HepG2 (cell line): Measurements from ENCODE around the gene COL2A1. TPM values are rescaled to one million over a fixed set of nuclear protein-coding genes. Genes with fewer than 3 reads are reported as not detected.

Experiments
- ATAC-seq: fragments of 200-7000 bp; cut with Tn5 transposase; 3 replicates; pipeline ENCODE4 v1.9.1; 2020; ENCODE audit warnings: mild to moderate bottlenecking, moderate library complexity
- BruUV-seq: library from RNA; stranded (reverse); fragments of 400-500 nt; replicated peaks from 2 replicates; lab custom pipeline; 2021; lab: Mats Ljungman, UMichigan
- CTCF ChIA-PET: fragments of 300-600 bp; formaldehyde crosslinking; extraction: SDS; loops from one replicate; lab custom pipeline; 2021; ENCODE audit warnings: low total read pairs, inconsistent platforms, low intra/inter-chr PET ratio; lab: Yijun Ruan, JAX
- POLR2A ChIA-PET: fragments of 350-600 bp; sonication (Branson Sonifier 250); formaldehyde crosslinking; loops from one replicate; lab custom pipeline; 2020; ENCODE audit warnings: antibody characterized with exemption, inconsistent platforms; lab: Yijun Ruan, JAX
- DNase-seq: peaks from one replicate; pipeline ENCODE4 v3.0.0-alpha.2; 2015; ENCODE audit warnings: low spot score
- FAIRE-seq: peaks from 3 replicates; lab custom pipeline; 2011; peaks lifted over from hg19 to GRCh38; lab: Jason Lieb, UNC
- H2AFZ ChIP-seq: one replicate; pipeline ENCODE4 v1.6.1; 2011; ENCODE audit warnings: low read length, inconsistent platforms
- H3K27ac ChIP-seq: fragments of 300-600 bp; 3 replicates; pipeline ENCODE4 v1.8.0; 2011; ENCODE audit warnings: mixed run types, mild to moderate bottlenecking, mixed read lengths, low read length, inconsistent platforms; ENCODE audit not compliant: insufficient read depth; ENCODE audit errors: extremely low read length
- H3K27me3 ChIP-seq, 2 experiments: fragments of 200-600 bp in 1 of 2; 2 replicates in 1 of 2; 3 replicates in 1 of 2; pipeline versions ENCODE4 v1.6.0 to v1.8.0; 2011; ENCODE audit warnings: low read length in 2 of 2, mild to moderate bottlenecking in 2 of 2, moderate library complexity in 2 of 2, inconsistent platforms in 1 of 2; ENCODE audit not compliant: insufficient read depth in 2 of 2, control insufficient read depth in 1 of 2
- H3K36me3 ChIP-seq, 2 experiments: fragments of 200-600 bp in 1 of 2; replicated peaks in 1 of 2; 2 replicates in 1 of 2; 3 replicates in 1 of 2; pipeline versions ENCODE4 v1.5.1 to v1.8.0; 2011; ENCODE audit warnings: low read length in 2 of 2, inconsistent platforms in 1 of 2; ENCODE audit not compliant: insufficient read depth in 2 of 2, control insufficient read depth in 1 of 2
- H3K4me1 ChIP-seq: 2 replicates; pipeline ENCODE4 v1.5.1; 2012; ENCODE audit warnings: low read length, inconsistent platforms; ENCODE audit not compliant: insufficient read depth
- H3K4me2 ChIP-seq: 2 replicates; pipeline ENCODE4 v1.6.0; 2011; ENCODE audit warnings: low read depth, low read length, inconsistent platforms
- H3K4me3 ChIP-seq, 3 experiments: fragments of 200-600 bp in 1 of 3; sonication (generic), shearing (Covaris generic) in 1 of 3; replicated peaks in 1 of 3; 2 replicates each; pipeline ENCODE4 v1.5.1; 2011 to 2016; ENCODE audit warnings: low read length in 3 of 3, inconsistent platforms in 2 of 3, low read depth in 2 of 3, mild to moderate bottlenecking in 2 of 3, control low read depth in 1 of 3, mixed read lengths in 1 of 3; ENCODE audit not compliant: insufficient read depth in 1 of 3
- H3K79me2 ChIP-seq: one replicate; pipeline ENCODE4 v1.6.1; 2011; ENCODE audit warnings: low read length, inconsistent platforms; ENCODE audit not compliant: insufficient read depth
- H3K9ac ChIP-seq: 2 replicates; pipeline ENCODE4 v1.6.0; 2011; ENCODE audit warnings: mild to moderate bottlenecking, low read depth, low read length, inconsistent platforms; ENCODE audit not compliant: insufficient read depth
- H3K9me3 ChIP-seq: 2 replicates; pipeline ENCODE4 v1.5.1; 2012; ENCODE audit warnings: mild to moderate bottlenecking, low read length
- H4K20me1 ChIP-seq: 2 replicates; pipeline ENCODE4 v1.6.0; 2011; ENCODE audit warnings: inconsistent platforms, mild to moderate bottlenecking, low read length, moderate library complexity; ENCODE audit not compliant: insufficient read depth
- ATF1 ChIP-seq: IDR thresholded peaks from 2 replicates; pipeline ENCODE4 v1.6.1; 2016; ENCODE audit warnings: mild to moderate bottlenecking, control low read depth
- MNT ChIP-seq: fragments of 450-650 bp; IDR thresholded peaks from 2 replicates; pipeline ENCODE4 v1.6.1; 2016
- NCOA5 ChIP-seq: sonication (generic); formaldehyde crosslinking; IDR thresholded peaks from 2 replicates; pipeline ENCODE4 v1.4.0; 2020; ENCODE audit warnings: missing genetic modification reagents
- ZNF720 ChIP-seq: sonication (generic); formaldehyde crosslinking; IDR thresholded peaks from 2 replicates; pipeline ENCODE4 v1.4.0; 2020; ENCODE audit warnings: missing genetic modification reagents
- ZNF737 ChIP-seq: sonication (generic); formaldehyde crosslinking; IDR thresholded peaks from 2 replicates; pipeline ENCODE4 v1.5.0; 2020; ENCODE audit warnings: missing genetic modification reagents, mild to moderate bottlenecking, borderline replicate concordance
- ZNF784 ChIP-seq: sonication (generic); formaldehyde crosslinking; IDR thresholded peaks from 2 replicates; pipeline ENCODE4 v1.5.1; 2020; ENCODE audit warnings: missing genetic modification reagents, mild to moderate bottlenecking, borderline replicate concordance
- WGBS: methylation state at CpG from one replicate; pipeline ENCODE4 v1.1.6; 2017; ENCODE audit warnings: low lambda C conversion rate; 5-methylcytosine and 5-hydroxymethylcytosine counted together
- in situ Hi-C: cut with HindIII; loops from 2 replicates; pipeline ENCODE4 v1.10.0; 2017; ENCODE audit warnings: low pct_unique_long_range_greater_than_20kb; ENCODE audit not compliant: extremely low pct_ligation_motif_present
- intact Hi-C: fragments of 100-400 bp; cut with micrococcal nuclease; formaldehyde crosslinking; loops from one replicate; pipeline ENCODE4 v1.10.0; 2022; ENCODE audit not compliant: unreplicated experiment
- polyA plus RNA-seq, 8 experiments: library from polyadenylated mRNA; depleted of rRNA in 3 of 8; stranded (reverse) in 7 of 8; unstranded in 1 of 8; fragments of >200 nt; fragmentation: Illumina TruSeq in 4 of 8; extraction: Trizol in 4 of 8; gene quantifications; 2 replicates each; pipeline versions ENCODE4 v1.2.1 to v1.2.3, GENCODE V29; 2011 to 2016; ENCODE audit warnings: low read depth in 4 of 8, missing spikeins in 1 of 8, mixed read lengths in 1 of 8; ENCODE audit not compliant: insufficient read depth in 1 of 8
- total RNA-seq, 5 experiments: library from RNA; depleted of rRNA; stranded (reverse); fragments of >200 nt; fragmentation: Illumina TruSeq; extraction: Trizol; gene quantifications; 2 replicates each; pipeline ENCODE4 v1.2.3, GENCODE V29; 2016; ENCODE audit warnings: low read depth in 1 of 5

COL2A1 gene
- total and polyA plus RNA-seq, 2 of the 13 experiments (the other 11 are each of a cell fraction or from before 2014, with no cell fraction given), result 7.4 to 38.3 TPM

- Histone ChIP-seq H4K20me1 (no peaks in the 10 kb centered on the region), H3K4me3 (no peak overlapping the region), H3K79me2 (no peaks in the 10 kb centered on the region), H3K9me3 (no peaks in the 10 kb centered on the region), H3K4me1 (peaks cover 22% of the 10 kb centered on the region), H3K27ac (no peak overlapping the region), H3K36me3 (no peaks in the 10 kb centered on the region), H3K27me3 (no peaks in the 10 kb centered on the region; a peak in 1 of 5 replicates), H2AFZ (no peak overlapping the region), H3K4me2 (no peak overlapping the region), H3K9ac (no peak overlapping the region)
- BruUV-seq, result no TSS peak
- in situ Hi-C loops, result no loop called here
- ChIA-PET POLR2A (no interaction called here), CTCF (no interaction called here)
- ATAC-seq (no peak), DNase-seq (no peak), FAIRE-seq (no peak)
- no peak for TF ChIP-seq NCOA5 (CRISPR knock-in tag)
- TF ChIP-seq ZNF737 (CRISPR knock-in tag), result no peak
- TF ChIP-seq ATF1 (CRISPR knock-in tag), result no peak
- 67% methylated on average over 8 of the region's 8 CpGs for WGBS
- intact Hi-C loops, result no loop called here
Measured at GRCh38 chr12:48012070-48012469, 7.8 kb upstream of the COL2A1 start.

GRCh38 chr12:48010366-48010970 lies 6.2 kb upstream of the COL2A1 start:
- Histone ChIP-seq H3K4me3 (no peak overlapping the region), H3K4me1 (peaks cover 16% of the 10 kb centered on the region), H3K27ac (no peak overlapping the region), H3K36me3 (no peaks in the 10 kb centered on the region), H3K9me3 (no peaks in the 10 kb centered on the region), H3K79me2 (no peaks in the 10 kb centered on the region), H4K20me1 (no peaks in the 10 kb centered on the region), H3K9ac (no peak overlapping the region), H3K4me2 (no peak overlapping the region), H2AFZ (no peak overlapping the region), H3K27me3 (peaks cover 2 to 9% of the 10 kb centered on the region in 2 experiments; a peak in 3 of 5 replicates)
- POLR2A ChIA-PET, result no interaction called here
- TF ChIP-seq ZNF784 (CRISPR knock-in tag) (no peak), MNT (no peak), ZNF720 (CRISPR knock-in tag) (no peak)
- FAIRE-seq (no peak), DNase-seq (no peak), ATAC-seq (no peak)
- intact Hi-C loops, result no loop called here
- WGBS, result 50% methylated on average over 2 of the region's 7 CpGs
- CTCF ChIA-PET, result no interaction called here
- BruUV-seq, result no TSS peak
- in situ Hi-C loops, result no loop called here
